Smooth muscle cell (in vitro differentiated cells): Measurements from ENCODE around the gene CEACAM4. TPM values are rescaled to one million over a fixed set of nuclear protein-coding genes. Genes with fewer than 3 reads are reported as not detected.

Source experiments
- DNase-seq: peaks from one replicate; lab custom pipeline; 2025; ENCODE audit not compliant: unreplicated experiment; lab: John Stamatoyannopoulos, UW
- H2AFZ ChIP-seq: fragments of 200-600 bp; sonication (generic); 2 replicates; pipeline ENCODE4 v1.6.0; 2016; ENCODE audit warnings: antibody characterized with exemption, low read depth, mild to moderate bottlenecking
- H3F3A ChIP-seq: fragments of 200-600 bp; sonication (generic); 2 replicates; pipeline ENCODE4 v1.6.0; 2017; ENCODE audit warnings: antibody characterized with exemption, low read depth
- H3K27ac ChIP-seq: fragments of 200-600 bp; sonication (generic); 2 replicates; pipeline ENCODE4 v1.5.1; 2016; ENCODE audit warnings: low read depth, mild to moderate bottlenecking
- H3K27me3 ChIP-seq: fragments of 200-600 bp; sonication (generic); 2 replicates; pipeline ENCODE4 v1.6.1; 2016; ENCODE audit warnings: low read depth, mild to moderate bottlenecking
- H3K36me3 ChIP-seq: fragments of 200-600 bp; sonication (generic); 2 replicates; pipeline ENCODE4 v1.5.1; 2016; ENCODE audit warnings: low read depth
- H3K4me1 ChIP-seq: fragments of 200-600 bp; sonication (generic); 2 replicates; pipeline ENCODE4 v1.5.1; 2016; ENCODE audit warnings: low read depth
- H3K4me2 ChIP-seq: fragments of 200-600 bp; sonication (generic); 2 replicates; pipeline ENCODE4 v1.6.0; 2016; ENCODE audit warnings: mild to moderate bottlenecking
- H3K4me3 ChIP-seq: fragments of 200-600 bp; sonication (generic); 2 replicates; pipeline ENCODE4 v1.5.1; 2016; ENCODE audit warnings: mild to moderate bottlenecking
- H3K79me2 ChIP-seq: fragments of 200-600 bp; sonication (generic); 2 replicates; pipeline ENCODE4 v1.6.0; 2016; ENCODE audit warnings: low read depth, mild to moderate bottlenecking
- H3K9ac ChIP-seq: fragments of 200-600 bp; sonication (generic); 2 replicates; pipeline ENCODE4 v1.6.0; 2016; ENCODE audit warnings: low read depth
- H3K9me3 ChIP-seq: fragments of 200-600 bp; sonication (generic); replicated peaks from 2 replicates; pipeline ENCODE4 v1.5.1; 2016; ENCODE audit warnings: low read depth
- H4K20me1 ChIP-seq: fragments of 200-600 bp; sonication (generic); 2 replicates; pipeline ENCODE4 v1.6.0; 2016; ENCODE audit warnings: low read depth
- WGBS: methylation state at CpG from one replicate; pipeline ENCODE4 v1.1.7; 2016; ENCODE audit warnings: low lambda C conversion rate; 5-methylcytosine and 5-hydroxymethylcytosine counted together
- polyA plus RNA-seq: library from polyadenylated mRNA; unstranded; fragments of >200 nt; fragmentation: Nextera tagmentation; extraction: Ambion mirVana; gene quantifications from 2 replicates; pipeline ENCODE4 v1.2.1, GENCODE V29; 2016
- total RNA-seq: library from RNA; depleted of rRNA; stranded (reverse); fragments of >200 nt; gene quantifications from 2 replicates; pipeline ENCODE4 v1.2.3, GENCODE V29; 2014
- TF ChIP-seq, protein P1 (sequence below): fragments of 200-600 bp; sonication (generic); IDR thresholded peaks from 2 replicates; pipeline ENCODE4 v1.5.1; 2017; ENCODE audit warnings: borderline replicate concordance, mild to moderate bottlenecking, antibody characterized with exemption; ENCODE audit not compliant: insufficient read depth, poor library complexity, severe bottlenecking

The CEACAM4 gene
- total and polyA plus RNA-seq, 2 experiments from 2014 or later, result not detected

- no peaks in the 10 kb centered on the region for H3K79me2 ChIP-seq
- no peaks in the 10 kb centered on the region for H3K4me1 ChIP-seq
- no peaks in the 10 kb centered on the region for H3K27me3 ChIP-seq
- TF ChIP-seq, protein P1, sequence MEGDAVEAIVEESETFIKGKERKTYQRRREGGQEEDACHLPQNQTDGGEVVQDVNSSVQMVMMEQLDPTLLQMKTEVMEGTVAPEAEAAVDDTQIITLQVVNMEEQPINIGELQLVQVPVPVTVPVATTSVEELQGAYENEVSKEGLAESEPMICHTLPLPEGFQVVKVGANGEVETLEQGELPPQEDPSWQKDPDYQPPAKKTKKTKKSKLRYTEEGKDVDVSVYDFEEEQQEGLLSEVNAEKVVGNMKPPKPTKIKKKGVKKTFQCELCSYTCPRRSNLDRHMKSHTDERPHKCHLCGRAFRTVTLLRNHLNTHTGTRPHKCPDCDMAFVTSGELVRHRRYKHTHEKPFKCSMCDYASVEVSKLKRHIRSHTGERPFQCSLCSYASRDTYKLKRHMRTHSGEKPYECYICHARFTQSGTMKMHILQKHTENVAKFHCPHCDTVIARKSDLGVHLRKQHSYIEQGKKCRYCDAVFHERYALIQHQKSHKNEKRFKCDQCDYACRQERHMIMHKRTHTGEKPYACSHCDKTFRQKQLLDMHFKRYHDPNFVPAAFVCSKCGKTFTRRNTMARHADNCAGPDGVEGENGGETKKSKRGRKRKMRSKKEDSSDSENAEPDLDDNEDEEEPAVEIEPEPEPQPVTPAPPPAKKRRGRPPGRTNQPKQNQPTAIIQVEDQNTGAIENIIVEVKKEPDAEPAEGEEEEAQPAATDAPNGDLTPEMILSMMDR, result no peak
- H4K20me1 ChIP-seq, result no peaks in the 10 kb centered on the region
- H3K4me3 ChIP-seq, result no peak overlapping the region
- no peak overlapping the region for H3K27ac ChIP-seq
- no peaks in the 10 kb centered on the region for H3K9me3 ChIP-seq
- no peaks in the 10 kb centered on the region for H3F3A ChIP-seq
- H3K36me3 ChIP-seq, result no peaks in the 10 kb centered on the region
- no peak overlapping the region for H3K4me2 ChIP-seq
- H2AFZ ChIP-seq, result no peak overlapping the region
- DNase-seq, result no peak
- H3K9ac ChIP-seq, result no peak overlapping the region
- 61% methylated on average over 5 of the region's 5 CpGs for WGBS
Observed at GRCh38 chr19:41591951-41592562, 34.8 kb downstream of the CEACAM4 start.

GRCh38 chr19:41590936-41591335, 35.9 kb downstream of the CEACAM4 start:
- TF ChIP-seq, protein P1, result no peak
- H3K4me1 ChIP-seq, result no peaks in the 10 kb centered on the region
- no peak overlapping the region for H3K4me2 ChIP-seq
- no peaks in the 10 kb centered on the region for H3K79me2 ChIP-seq
- DNase-seq, result no peak
- H3K27me3 ChIP-seq, result no peaks in the 10 kb centered on the region
- no peaks in the 10 kb centered on the region for H3K36me3 ChIP-seq
- H2AFZ ChIP-seq, result no peak overlapping the region
- H3K27ac ChIP-seq, result no peak overlapping the region
- H3K4me3 ChIP-seq, result no peak overlapping the region
- no peaks in the 10 kb centered on the region for H3K9me3 ChIP-seq
- no peaks in the 10 kb centered on the region for H3F3A ChIP-seq
- no peaks in the 10 kb centered on the region for H4K20me1 ChIP-seq
- H3K9ac ChIP-seq, result no peak overlapping the region

- H4K20me1 ChIP-seq, result no peaks in the 10 kb centered on the region
- no peaks in the 10 kb centered on the region for H3K79me2 ChIP-seq
- DNase-seq, result no peak
- H3K9me3 ChIP-seq, result no peaks in the 10 kb centered on the region
- no peaks in the 10 kb centered on the region for H3K4me1 ChIP-seq
- no peak overlapping the region for H3K4me2 ChIP-seq
- no peak overlapping the region for H3K9ac ChIP-seq
- H2AFZ ChIP-seq, result no peak overlapping the region
- H3F3A ChIP-seq, result no peaks in the 10 kb centered on the region
- no peak overlapping the region for H3K27ac ChIP-seq
- no peaks in the 10 kb centered on the region for H3K36me3 ChIP-seq
- no peaks in the 10 kb centered on the region for H3K27me3 ChIP-seq
- TF ChIP-seq, protein P1, result no peak
- WGBS, result 83% methylated on average over 2 of the region's 2 CpGs
- H3K4me3 ChIP-seq, result no peak overlapping the region
Observed at GRCh38 chr19:41589371-41589770, 37.5 kb downstream of the CEACAM4 start.
